Keratinocyte (primary cell): Measurements from ENCODE around the gene FBXO41. TPM values are rescaled to one million over a fixed set of nuclear protein-coding genes. Genes with fewer than 3 reads are reported as not detected.

Experiments used
- DNase-seq: peaks from one replicate; pipeline ENCODE4 v3.0.0-alpha.2; 2011; ENCODE audit warnings: low read depth, missing footprints, low spot score
- FAIRE-seq: peaks from 2 replicates; lab custom pipeline; 2011; peaks lifted over from hg19 to GRCh38; lab: Jason Lieb, UNC
- H2AFZ ChIP-seq: 2 replicates; pipeline ENCODE4 v1.6.0; 2012; ENCODE audit warnings: low read length, control low read depth, inconsistent platforms; ENCODE audit not compliant: control insufficient read depth
- H3K27ac ChIP-seq: 2 replicates; pipeline ENCODE4 v1.5.1; 2011; ENCODE audit warnings: low read length; ENCODE audit not compliant: control insufficient read depth, insufficient read depth
- H3K27me3 ChIP-seq: 3 replicates; pipeline ENCODE4 v1.6.0; 2011; ENCODE audit warnings: low read length; ENCODE audit not compliant: control insufficient read depth, insufficient read depth; ENCODE audit errors: extremely low read depth
- H3K36me3 ChIP-seq, 2 experiments: 2 replicates in 1 of 2; 3 replicates in 1 of 2; pipeline ENCODE4 v1.5.1; 2011; ENCODE audit warnings: low read length in 2 of 2, mild to moderate bottlenecking in 1 of 2; ENCODE audit not compliant: control insufficient read depth in 2 of 2, insufficient read depth in 2 of 2; ENCODE audit errors: extremely low read depth in 1 of 2
- H3K4me1 ChIP-seq: 3 replicates; pipeline ENCODE4 v1.5.1; 2011; ENCODE audit warnings: low read length; ENCODE audit not compliant: control insufficient read depth, insufficient read depth; ENCODE audit errors: extremely low read depth
- H3K4me2 ChIP-seq: 3 replicates; pipeline ENCODE4 v1.6.0; 2011; ENCODE audit warnings: low read depth, low read length; ENCODE audit not compliant: control insufficient read depth, insufficient read depth; ENCODE audit errors: extremely low read depth
- H3K4me3 ChIP-seq, 3 experiments: fragments of 200-600 bp in 1 of 3; sonication (generic) in 1 of 3; 2 replicates in 2 of 3; 3 replicates in 1 of 3; pipeline ENCODE4 v1.5.1; 2011 to 2016; ENCODE audit warnings: low read length in 3 of 3, mild to moderate bottlenecking in 3 of 3, control low read depth in 2 of 3, inconsistent platforms in 1 of 3, low read depth in 1 of 3, mixed read lengths in 1 of 3, mixed run types in 1 of 3, moderate library complexity in 1 of 3; ENCODE audit not compliant: control insufficient read depth in 2 of 3, insufficient read depth in 2 of 3; ENCODE audit errors: extremely low read depth in 1 of 3
- H3K79me2 ChIP-seq: 2 replicates; pipeline ENCODE4 v1.6.0; 2012; ENCODE audit warnings: low read length; ENCODE audit not compliant: control insufficient read depth, insufficient read depth
- H3K9ac ChIP-seq: 3 replicates; pipeline ENCODE4 v1.6.0; 2011; ENCODE audit warnings: low read length; ENCODE audit not compliant: control insufficient read depth, insufficient read depth; ENCODE audit errors: extremely low read depth
- H3K9me1 ChIP-seq: 3 replicates; pipeline ENCODE4 v1.6.0; 2011; ENCODE audit warnings: low read length; ENCODE audit not compliant: control insufficient read depth, insufficient read depth; ENCODE audit errors: extremely low read depth
- H3K9me3 ChIP-seq: 2 replicates; pipeline ENCODE4 v1.5.1; 2012; ENCODE audit warnings: low read depth, low read length; ENCODE audit not compliant: control insufficient read depth
- H4K20me1 ChIP-seq: 3 replicates; pipeline ENCODE4 v1.6.0; 2011; ENCODE audit warnings: low read length; ENCODE audit not compliant: control insufficient read depth, insufficient read depth; ENCODE audit errors: extremely low read depth
- EZH2 ChIP-seq: IDR thresholded peaks from one replicate; pipeline ENCODE4 v1.6.1; 2012; ENCODE audit warnings: inconsistent platforms, mild to moderate bottlenecking, low read length, moderate library complexity
- dilution Hi-C: fragments of 300-500 bp; cut with MboI; formaldehyde crosslinking; loops from one replicate; pipeline ENCODE4 v1.7.0; 2020; ENCODE audit warnings: low sequenced_read_pairs; ENCODE audit not compliant: extremely low pct_ligation_motif_present
- polyA plus RNA-seq, 5 experiments: library from polyadenylated mRNA; depleted of rRNA in 3 of 5; stranded (reverse) in 3 of 5; stranded (forward) in 1 of 5; unstranded in 1 of 5; fragments of >200 nt; gene quantifications; 1 replicate in 1 of 5; 2 replicates in 3 of 5; 3 replicates in 1 of 5; pipeline versions ENCODE4 v1.2.1 to v1.2.3, GENCODE V29; 2011 to 2012; ENCODE audit warnings: missing spikeins in 2 of 5, low read depth in 1 of 5, low replicate concordance in 1 of 5
- TF ChIP-seq, protein P1 (sequence below), 3 experiments: IDR thresholded peaks in 1 of 3; conservative IDR thresholded peaks in 1 of 3; optimal IDR thresholded peaks in 1 of 3; 2 replicates in 2 of 3; 3 replicates in 1 of 3; pipeline versions ENCODE3 to v1.5.1; 2011; ENCODE audit warnings: low read length in 3 of 3, mild to moderate bottlenecking in 3 of 3, moderate library complexity in 2 of 3, control low read depth in 1 of 3, inconsistent platforms in 1 of 3; ENCODE audit not compliant: insufficient read depth in 2 of 3; ENCODE audit errors: extremely low read depth in 1 of 3

The FBXO41 gene
- polyA plus RNA-seq, 1 donor (not counting 4 experiments of a cell fraction or from before 2014, with no cell fraction given) = 4.1 TPM

GRCh38 chr2:73233154-73233931, 50.9 kb downstream of the FBXO41 start, which contains the start of gene PRADC1:
PRADC1 (minus strand) TSS chr2:73233239; CDS start chr2:73233160, 79 bp downstream.
- Histone ChIP-seq H3K27ac (peak within 1 kb of the TSS; percentile 90), H3K4me1 (peaks cover 23% of the 10 kb centered on the region), H3K4me3 (peak within 1 kb of the TSS; percentile 72 to 91 (median 79)), H3K27me3 (no peaks in the 10 kb centered on the region), H3K36me3 (peaks cover 5 to 9% of the 10 kb centered on the region in 2 experiments), H2AFZ (peak within 1 kb of the TSS; percentile 98), H3K9me3 (no peaks in the 10 kb centered on the region), H3K9me1 (no peaks in the 10 kb centered on the region), H3K9ac (peak within 1 kb of the TSS; percentile 85), H3K4me2 (peak within 1 kb of the TSS; percentile 86), H3K79me2 (peaks cover 42% of the 10 kb centered on the region), H4K20me1 (peaks cover 15% of the 10 kb centered on the region)
- DNase-seq (peak; percentile 96), FAIRE-seq (peak; percentile 71)
- dilution Hi-C loops = no loop called here
- TF ChIP-seq EZH2 = no peak
- TF ChIP-seq, protein P1, sequence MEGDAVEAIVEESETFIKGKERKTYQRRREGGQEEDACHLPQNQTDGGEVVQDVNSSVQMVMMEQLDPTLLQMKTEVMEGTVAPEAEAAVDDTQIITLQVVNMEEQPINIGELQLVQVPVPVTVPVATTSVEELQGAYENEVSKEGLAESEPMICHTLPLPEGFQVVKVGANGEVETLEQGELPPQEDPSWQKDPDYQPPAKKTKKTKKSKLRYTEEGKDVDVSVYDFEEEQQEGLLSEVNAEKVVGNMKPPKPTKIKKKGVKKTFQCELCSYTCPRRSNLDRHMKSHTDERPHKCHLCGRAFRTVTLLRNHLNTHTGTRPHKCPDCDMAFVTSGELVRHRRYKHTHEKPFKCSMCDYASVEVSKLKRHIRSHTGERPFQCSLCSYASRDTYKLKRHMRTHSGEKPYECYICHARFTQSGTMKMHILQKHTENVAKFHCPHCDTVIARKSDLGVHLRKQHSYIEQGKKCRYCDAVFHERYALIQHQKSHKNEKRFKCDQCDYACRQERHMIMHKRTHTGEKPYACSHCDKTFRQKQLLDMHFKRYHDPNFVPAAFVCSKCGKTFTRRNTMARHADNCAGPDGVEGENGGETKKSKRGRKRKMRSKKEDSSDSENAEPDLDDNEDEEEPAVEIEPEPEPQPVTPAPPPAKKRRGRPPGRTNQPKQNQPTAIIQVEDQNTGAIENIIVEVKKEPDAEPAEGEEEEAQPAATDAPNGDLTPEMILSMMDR (optimal IDR thresholded peaks at IDR 0.05 in 1 of 3, IDR thresholded peaks at IDR 0.05 in 1 of 3, conservative IDR thresholded peaks at IDR 0.05 in 1 of 3; ENCODE audit: extremely low read depth in 1 of 3, insufficient read depth in 2 of 3, low read length in 3 of 3) = no peak

GRCh38 chr2:73232403-73233153, 51.7 kb downstream of the FBXO41 start:
- H3K27me3 ChIP-seq = no peaks in the 10 kb centered on the region
- peaks cover 15% of the 10 kb centered on the region for H4K20me1 ChIP-seq
- dilution Hi-C loops = no loop called here
- DNase-seq = no peak
- peak overlapping the region; percentile 64 for H3K9ac ChIP-seq
- H2AFZ ChIP-seq = peak overlapping the region; percentile 61
- peak overlapping the region; percentile 10 for H3K27ac ChIP-seq
- H3K4me3 ChIP-seq = peak overlapping the region; percentile 63 to 72 (median 67)
- H3K36me3 ChIP-seq = peaks cover 3 to 9% of the 10 kb centered on the region in 2 experiments
- peak overlapping the region; percentile 77 for H3K4me2 ChIP-seq
- H3K9me3 ChIP-seq = no peaks in the 10 kb centered on the region
- peaks cover 23% of the 10 kb centered on the region for H3K4me1 ChIP-seq
- peaks cover 35% of the 10 kb centered on the region for H3K79me2 ChIP-seq
- FAIRE-seq = no peak
- TF ChIP-seq EZH2 = no peak
- TF ChIP-seq, protein P1 (optimal IDR thresholded peaks at IDR 0.05 in 1 of 3, IDR thresholded peaks at IDR 0.05 in 1 of 3, conservative IDR thresholded peaks at IDR 0.05 in 1 of 3; ENCODE audit: extremely low read depth in 1 of 3, insufficient read depth in 2 of 3, low read length in 3 of 3) = no peak
- no peaks in the 10 kb centered on the region for H3K9me1 ChIP-seq
